GM18498 (cell line): ENCODE measurements around the gene POC1B.

Source experiments
- ATAC-seq: cut with Tn5 transposase; IDR thresholded peaks from one replicate; pipeline ENCODE4 v1.9.1; 2021; ENCODE audit warnings: mild to moderate bottlenecking, moderate library complexity; ENCODE audit not compliant: unreplicated experiment

POC1B gene

GRCh38 chr12:89497467-89497866 is 28.4 kb downstream of the POC1B start:
- ATAC-seq = no peak

GRCh38 chr12:89497005-89497404 is 28.8 kb downstream of the POC1B start:
- ATAC-seq = no peak

- ATAC-seq = peak; percentile 71
These were observed 31.2 kb downstream of the POC1B start for GRCh38 chr12:89494411-89495231.

GRCh38 chr12:89493670-89494302 is 32.1 kb downstream of the POC1B start:
- no peak for ATAC-seq

DNA sequence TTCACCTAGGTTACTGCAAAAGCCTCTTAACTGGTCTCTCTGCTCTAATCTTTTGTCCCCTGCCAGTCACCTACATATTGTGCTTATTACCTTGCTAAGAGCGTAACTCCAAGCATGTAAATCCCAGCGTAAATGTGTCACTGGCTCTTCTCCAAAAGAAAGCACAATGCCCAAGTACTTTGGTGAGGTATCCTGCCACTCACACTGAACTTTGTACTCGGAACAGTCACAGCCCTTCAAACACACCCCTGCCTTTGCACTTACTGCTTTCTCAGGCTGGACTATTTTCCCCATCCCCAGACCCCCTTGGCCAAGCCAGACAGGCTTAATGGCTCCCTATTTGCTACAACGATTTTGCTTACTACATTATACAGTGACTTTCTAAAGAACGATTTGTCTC is 33.0 kb downstream of the POC1B start:
- ATAC-seq = no peak

GRCh38 chr12:89490922-89491321 is 34.9 kb downstream of the POC1B start:
- ATAC-seq = no peak

DNA sequence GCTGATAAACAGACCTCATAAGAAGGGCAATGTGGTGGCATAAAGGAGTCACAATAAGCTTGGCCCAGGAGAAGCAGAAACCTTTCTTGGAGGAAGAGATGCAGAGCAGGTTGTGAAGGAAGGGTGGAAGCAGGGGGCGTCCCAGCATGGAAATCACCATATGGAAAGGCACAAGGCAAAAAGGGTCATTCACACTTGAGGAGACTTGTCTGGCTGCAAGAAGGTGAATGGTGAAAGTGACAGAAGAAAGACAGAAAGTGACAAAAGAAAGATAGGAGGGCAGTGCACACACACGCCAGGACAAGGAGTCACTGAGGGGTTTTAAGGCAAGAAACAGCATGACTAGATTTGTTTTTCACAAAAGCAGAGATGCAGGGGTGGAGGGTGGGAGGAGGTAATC is 39.6 kb downstream of the POC1B start:
- ATAC-seq = no peak

- no peak for ATAC-seq
These were observed 41.4 kb downstream of the POC1B start for GRCh38 chr12:89484470-89484869.

GRCh38 chr12:89481213-89481914 is 44.5 kb downstream of the POC1B start:
- ATAC-seq = no peak

DNA sequence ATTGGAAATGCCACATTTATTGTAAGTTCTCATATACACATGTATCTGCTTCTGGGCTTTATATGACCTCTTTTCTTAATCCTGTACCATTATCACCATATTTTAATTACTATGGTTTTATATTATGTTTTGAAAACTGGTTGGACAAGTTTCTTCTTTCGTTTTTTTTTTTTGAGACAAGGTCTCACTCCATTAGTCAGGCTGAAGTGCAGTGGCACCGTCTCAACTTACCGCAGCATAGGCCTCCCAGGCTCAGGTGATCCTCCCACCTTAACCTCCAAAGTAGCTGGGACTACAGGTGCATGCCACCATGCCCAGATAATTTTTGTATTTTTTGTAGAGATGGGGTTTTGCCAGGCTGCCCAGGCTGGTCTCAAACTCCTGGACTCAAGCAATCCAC is 45.9 kb downstream of the POC1B start:
- ATAC-seq = no peak

GRCh38 chr12:89477633-89478279 is 48.1 kb downstream of the POC1B start:
- no peak for ATAC-seq

- ATAC-seq = no peak
These were observed 48.8 kb downstream of the POC1B start for GRCh38 chr12:89476904-89477595.

- ATAC-seq = no peak
These were observed 49.6 kb downstream of the POC1B start for GRCh38 chr12:89476232-89476631.

GRCh38 chr12:89475203-89475990 is 50.5 kb downstream of the POC1B start:
- ATAC-seq = peak; percentile 58

GRCh38 chr12:89474615-89475014 is 51.2 kb downstream of the POC1B start:
- ATAC-seq = peak; percentile 25

DNA sequence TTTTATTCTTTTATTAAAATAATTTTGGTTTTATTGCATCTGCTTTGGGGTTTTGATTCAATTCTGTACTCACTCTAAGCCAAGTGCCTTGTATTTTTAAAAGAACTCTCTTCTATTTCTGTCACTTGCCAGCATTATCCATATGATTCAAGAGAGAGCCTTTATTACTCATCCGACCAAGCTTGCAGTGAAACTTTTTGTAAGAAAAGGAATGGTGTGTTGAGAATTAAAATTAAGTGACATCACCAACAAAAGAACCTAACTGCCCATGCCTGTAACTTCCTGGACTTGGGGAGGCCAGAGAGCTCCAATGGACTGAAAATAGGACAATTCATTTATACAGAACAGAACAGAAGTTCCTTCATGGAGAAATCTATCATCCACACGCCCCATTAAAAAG is 53.3 kb downstream of the POC1B start:
- no peak for ATAC-seq

DNA sequence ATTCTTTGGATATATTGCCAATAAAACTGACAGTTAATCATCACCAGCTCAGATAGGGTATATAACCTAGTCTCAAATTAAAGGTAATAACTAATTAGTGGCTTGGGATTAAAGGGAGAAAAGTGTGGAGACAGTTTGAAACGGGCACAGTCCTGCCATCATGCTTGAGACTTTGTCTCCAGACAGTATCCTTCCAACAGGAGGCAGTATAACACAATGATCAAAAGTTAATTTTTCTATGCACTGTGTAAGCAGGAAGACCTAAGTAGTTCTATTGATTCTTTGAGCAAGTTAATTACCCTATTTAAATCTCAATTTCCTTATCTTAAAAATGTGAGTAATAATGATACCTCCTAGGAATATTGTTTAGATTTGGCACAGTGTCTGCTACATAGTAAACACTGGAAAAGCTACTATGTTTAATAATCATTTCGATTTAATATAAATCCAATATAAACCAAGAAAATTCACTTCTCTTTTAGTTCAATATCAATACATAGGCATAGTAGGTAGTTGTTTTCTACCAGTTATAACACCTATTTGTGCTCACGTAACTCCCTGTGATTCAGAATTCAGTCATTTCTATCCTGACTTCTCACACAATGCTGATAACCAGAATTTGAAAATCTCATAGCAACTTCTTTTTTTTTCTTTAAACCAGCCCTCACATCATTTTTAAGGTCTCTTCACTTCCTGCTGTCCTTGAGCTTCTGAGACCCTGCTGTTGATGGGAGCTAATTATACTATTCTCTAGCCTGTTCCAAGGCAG is 54.9 kb downstream of the POC1B start:
- ATAC-seq = peak; percentile 45

DNA sequence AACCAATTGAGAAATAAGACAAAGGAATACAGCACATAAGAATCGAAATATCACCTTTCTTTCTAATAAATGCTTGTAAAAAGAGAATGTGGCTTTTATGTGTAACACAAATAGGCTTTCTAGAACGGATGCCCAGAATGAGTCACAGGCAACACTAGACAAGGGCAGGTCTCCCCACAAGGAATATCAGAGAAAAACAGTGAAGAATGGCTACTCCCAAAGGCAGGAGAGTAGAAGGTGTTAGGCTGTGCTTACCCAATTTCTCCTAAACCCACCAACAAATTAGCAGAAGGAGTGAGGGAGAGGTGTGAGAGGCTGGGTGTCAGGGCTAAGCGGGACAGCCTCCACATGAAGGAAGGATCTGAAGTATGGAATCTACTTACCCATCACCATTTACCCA is 56.5 kb downstream of the POC1B start:
- peak; percentile 71 for ATAC-seq

- peak; percentile 87 for ATAC-seq
These were observed 57.1 kb downstream of the POC1B start for GRCh38 chr12:89468648-89469326.
